ENCODE measurements around the gene OR1K1. TPM values are rescaled to one million over a fixed set of nuclear protein-coding genes. Genes with fewer than 3 reads are reported as not detected.

OR1K1 gene, protein sequence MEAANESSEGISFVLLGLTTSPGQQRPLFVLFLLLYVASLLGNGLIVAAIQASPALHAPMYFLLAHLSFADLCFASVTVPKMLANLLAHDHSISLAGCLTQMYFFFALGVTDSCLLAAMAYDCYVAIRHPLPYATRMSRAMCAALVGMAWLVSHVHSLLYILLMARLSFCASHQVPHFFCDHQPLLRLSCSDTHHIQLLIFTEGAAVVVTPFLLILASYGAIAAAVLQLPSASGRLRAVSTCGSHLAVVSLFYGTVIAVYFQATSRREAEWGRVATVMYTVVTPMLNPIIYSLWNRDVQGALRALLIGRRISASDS
- polyA plus RNA-seq (not detected in 3 replicates), polyA minus RNA-seq (not detected in 3 replicates)
- polyA plus RNA-seq (2011; ENCODE audit: low read depth), result not detected
- not detected in 2 replicates for polyA plus RNA-seq (2011; cell fraction: cytosol; rRNA removed)
- polyA plus RNA-seq (2011; cell fraction: nucleus; rRNA removed), result not detected in 2 replicates
- polyA plus RNA-seq (2012; ENCODE audit: low replicate concordance), result not detected in 2 replicates
- polyA minus RNA-seq (2011; cell fraction: cytosol; rRNA and poly(A)+ RNA removed), result not detected
- polyA minus RNA-seq (2011; cell fraction: nucleus; rRNA and poly(A)+ RNA removed), result not detected in 2 replicates

DNA sequence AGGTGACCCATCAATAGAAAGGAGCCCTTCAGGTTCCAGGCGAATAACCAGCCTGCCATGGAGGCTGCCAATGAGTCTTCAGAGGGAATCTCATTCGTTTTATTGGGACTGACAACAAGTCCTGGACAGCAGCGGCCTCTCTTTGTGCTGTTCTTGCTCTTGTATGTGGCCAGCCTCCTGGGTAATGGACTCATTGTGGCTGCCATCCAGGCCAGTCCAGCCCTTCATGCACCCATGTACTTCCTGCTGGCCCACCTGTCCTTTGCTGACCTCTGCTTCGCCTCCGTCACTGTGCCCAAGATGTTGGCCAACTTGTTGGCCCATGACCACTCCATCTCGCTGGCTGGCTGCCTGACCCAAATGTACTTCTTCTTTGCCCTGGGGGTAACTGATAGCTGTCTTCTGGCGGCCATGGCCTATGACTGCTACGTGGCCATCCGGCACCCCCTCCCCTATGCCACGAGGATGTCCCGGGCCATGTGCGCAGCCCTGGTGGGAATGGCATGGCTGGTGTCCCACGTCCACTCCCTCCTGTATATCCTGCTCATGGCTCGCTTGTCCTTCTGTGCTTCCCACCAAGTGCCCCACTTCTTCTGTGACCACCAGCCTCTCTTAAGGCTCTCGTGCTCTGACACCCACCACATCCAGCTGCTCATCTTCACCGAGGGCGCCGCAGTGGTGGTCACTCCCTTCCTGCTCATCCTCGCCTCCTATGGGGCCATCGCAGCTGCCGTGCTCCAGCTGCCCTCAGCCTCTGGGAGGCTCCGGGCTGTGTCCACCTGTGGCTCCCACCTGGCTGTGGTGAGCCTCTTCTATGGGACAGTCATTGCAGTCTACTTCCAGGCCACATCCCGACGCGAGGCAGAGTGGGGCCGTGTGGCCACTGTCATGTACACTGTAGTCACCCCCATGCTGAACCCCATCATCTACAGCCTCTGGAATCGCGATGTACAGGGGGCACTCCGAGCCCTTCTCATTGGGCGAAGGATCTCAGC, at the start of gene OR1K1:
TSS of gene OR1K1 (plus strand) at position 58 of the 995 bp plus-strand sequence. CDS start at position 58, 0 bp downstream.
- no peaks in the 10 kb centered on the region for H3K9me1 ChIP-seq (ENCODE audit: control insufficient read depth, extremely low read depth, insufficient read depth, low read length)
- FAIRE-seq, result no peak
- H3K27ac ChIP-seq (ENCODE audit: control insufficient read depth, insufficient read depth, low read length), result no peak within 1 kb of the TSS
- H3K4me3 ChIP-seq (ENCODE audit: control insufficient read depth in 2 of 3, extremely low read depth in 1 of 3, insufficient read depth in 2 of 3, low read depth in 1 of 3, low read length in 3 of 3), result no peak within 1 kb of the TSS
- no peak for DNase-seq (ENCODE audit: low read depth, low spot score)
- no peak within 1 kb of the TSS for H3K9ac ChIP-seq (ENCODE audit: control insufficient read depth, extremely low read depth, insufficient read depth, low read length)
- H3K4me1 ChIP-seq (ENCODE audit: control insufficient read depth, extremely low read depth, insufficient read depth, low read length), result no peaks in the 10 kb centered on the region
- no peaks in the 10 kb centered on the region for H4K20me1 ChIP-seq (ENCODE audit: control insufficient read depth, extremely low read depth, insufficient read depth, low read length)
- dilution Hi-C loops (cut with MboI; ENCODE audit: extremely low pct_ligation_motif_present, low sequenced_read_pairs), result loop anchor here (25.0 kb wide), 1 partner anchor 338 kb away; no protein-coding TSS in a partner anchor
- no peak within 1 kb of the TSS for H2AFZ ChIP-seq (ENCODE audit: control insufficient read depth, low read length)
- H3K9me3 ChIP-seq (ENCODE audit: control insufficient read depth, low read depth, low read length), result no peaks in the 10 kb centered on the region
- no peak within 1 kb of the TSS for H3K4me2 ChIP-seq (ENCODE audit: control insufficient read depth, extremely low read depth, insufficient read depth, low read depth, low read length)
- no peak for TF ChIP-seq EZH2 (IDR thresholded peaks at IDR 0.05; ENCODE audit: low read length)
- TF ChIP-seq, protein P1, sequence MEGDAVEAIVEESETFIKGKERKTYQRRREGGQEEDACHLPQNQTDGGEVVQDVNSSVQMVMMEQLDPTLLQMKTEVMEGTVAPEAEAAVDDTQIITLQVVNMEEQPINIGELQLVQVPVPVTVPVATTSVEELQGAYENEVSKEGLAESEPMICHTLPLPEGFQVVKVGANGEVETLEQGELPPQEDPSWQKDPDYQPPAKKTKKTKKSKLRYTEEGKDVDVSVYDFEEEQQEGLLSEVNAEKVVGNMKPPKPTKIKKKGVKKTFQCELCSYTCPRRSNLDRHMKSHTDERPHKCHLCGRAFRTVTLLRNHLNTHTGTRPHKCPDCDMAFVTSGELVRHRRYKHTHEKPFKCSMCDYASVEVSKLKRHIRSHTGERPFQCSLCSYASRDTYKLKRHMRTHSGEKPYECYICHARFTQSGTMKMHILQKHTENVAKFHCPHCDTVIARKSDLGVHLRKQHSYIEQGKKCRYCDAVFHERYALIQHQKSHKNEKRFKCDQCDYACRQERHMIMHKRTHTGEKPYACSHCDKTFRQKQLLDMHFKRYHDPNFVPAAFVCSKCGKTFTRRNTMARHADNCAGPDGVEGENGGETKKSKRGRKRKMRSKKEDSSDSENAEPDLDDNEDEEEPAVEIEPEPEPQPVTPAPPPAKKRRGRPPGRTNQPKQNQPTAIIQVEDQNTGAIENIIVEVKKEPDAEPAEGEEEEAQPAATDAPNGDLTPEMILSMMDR (optimal IDR thresholded peaks at IDR 0.05 in 1 of 3, IDR thresholded peaks at IDR 0.05 in 1 of 3, conservative IDR thresholded peaks at IDR 0.05 in 1 of 3; ENCODE audit: extremely low read depth in 1 of 3, insufficient read depth in 2 of 3, low read length in 3 of 3), result no peak
- H3K27me3 ChIP-seq (ENCODE audit: control insufficient read depth, extremely low read depth, insufficient read depth, low read length), result no peaks in the 10 kb centered on the region
- H3K79me2 ChIP-seq (ENCODE audit: control insufficient read depth, insufficient read depth, low read length), result no peaks in the 10 kb centered on the region
- H3K36me3 ChIP-seq (ENCODE audit: control insufficient read depth in 2 of 2, extremely low read depth in 1 of 2, insufficient read depth in 2 of 2, low read length in 2 of 2), result no peaks in the 10 kb centered on the region

DNA sequence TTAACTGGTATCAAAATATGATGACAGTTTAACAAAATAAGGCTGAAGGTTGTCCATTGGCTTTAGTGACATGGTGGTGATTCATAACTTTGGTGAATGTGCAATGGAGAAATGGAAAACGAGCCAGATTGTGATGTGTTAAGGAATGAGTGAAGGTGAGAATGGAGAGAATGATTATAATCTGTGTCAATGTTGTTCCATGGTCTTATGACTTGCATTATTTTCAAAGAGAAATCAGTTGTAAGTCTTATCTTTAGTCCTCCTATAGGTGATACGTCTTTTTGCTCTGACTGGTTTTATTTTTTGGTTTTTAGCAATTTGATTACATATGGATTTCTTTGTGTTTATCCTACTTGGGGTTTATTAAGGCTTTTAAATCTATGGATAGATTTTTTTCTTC, 45.1 kb upstream of the OR1K1 start:
- Histone ChIP-seq H2AFZ (ENCODE audit: control insufficient read depth, low read length) (no peak overlapping the region), H3K9me3 (ENCODE audit: control insufficient read depth, low read depth, low read length) (no peaks in the 10 kb centered on the region), H3K27ac (ENCODE audit: control insufficient read depth, insufficient read depth, low read length) (no peak overlapping the region), H3K9ac (ENCODE audit: control insufficient read depth, extremely low read depth, insufficient read depth, low read length) (no peak overlapping the region), H3K4me3 (ENCODE audit: control insufficient read depth in 2 of 3, extremely low read depth in 1 of 3, insufficient read depth in 2 of 3, low read depth in 1 of 3, low read length in 3 of 3) (no peak overlapping the region), H3K79me2 (ENCODE audit: control insufficient read depth, insufficient read depth, low read length) (no peaks in the 10 kb centered on the region), H4K20me1 (ENCODE audit: control insufficient read depth, extremely low read depth, insufficient read depth, low read length) (no peaks in the 10 kb centered on the region), H3K36me3 (ENCODE audit: control insufficient read depth in 2 of 2, extremely low read depth in 1 of 2, insufficient read depth in 2 of 2, low read length in 2 of 2) (no peaks in the 10 kb centered on the region), H3K4me1 (ENCODE audit: control insufficient read depth, extremely low read depth, insufficient read depth, low read length) (no peaks in the 10 kb centered on the region), H3K9me1 (ENCODE audit: control insufficient read depth, extremely low read depth, insufficient read depth, low read length) (no peaks in the 10 kb centered on the region), H3K4me2 (ENCODE audit: control insufficient read depth, extremely low read depth, insufficient read depth, low read depth, low read length) (no peak overlapping the region), H3K27me3 (ENCODE audit: control insufficient read depth, extremely low read depth, insufficient read depth, low read length) (no peaks in the 10 kb centered on the region)
- no peak for DNase-seq (ENCODE audit: low read depth, low spot score)
- TF ChIP-seq, protein P1 (optimal IDR thresholded peaks at IDR 0.05 in 1 of 3, IDR thresholded peaks at IDR 0.05 in 1 of 3, conservative IDR thresholded peaks at IDR 0.05 in 1 of 3; ENCODE audit: extremely low read depth in 1 of 3, insufficient read depth in 2 of 3, low read length in 3 of 3), result no peak
- TF ChIP-seq EZH2 (IDR thresholded peaks at IDR 0.05; ENCODE audit: low read length), result no peak
- FAIRE-seq, result no peak
- dilution Hi-C loops (cut with MboI; ENCODE audit: extremely low pct_ligation_motif_present, low sequenced_read_pairs), result no loop called here

Measured in keratinocyte (primary cell).